ENCODE results near the gene TADA2B. TPM values are rescaled to one million over a fixed set of nuclear protein-coding genes. Genes with fewer than 3 reads are reported as not detected.

The TADA2B gene
- total RNA-seq, 1 donor from 2014 or later = 19.8 TPM

DNA sequence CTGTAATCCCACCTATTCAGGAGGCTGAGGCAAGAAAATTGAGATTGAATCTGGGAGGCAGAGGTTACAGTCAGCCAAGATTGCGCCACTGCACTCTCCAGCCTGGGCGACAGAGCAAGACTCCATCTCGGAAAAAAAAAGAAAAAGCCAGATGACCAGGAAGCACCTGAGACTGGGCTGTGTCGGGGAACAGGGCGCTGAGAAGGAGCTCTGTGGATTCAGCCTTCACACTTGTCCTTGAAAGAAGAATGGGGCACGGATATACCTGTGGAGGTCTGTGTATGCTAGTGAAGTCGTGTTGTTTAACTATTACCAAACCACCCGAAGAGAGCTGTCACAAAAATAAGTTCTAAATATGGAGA lies 39.3 kb upstream of the TADA2B start:
- Histone ChIP-seq H4K20me1 (ENCODE audit: insufficient read depth, low read length) (peaks cover 44% of the 10 kb centered on the region), H3K9me3 (ENCODE audit: insufficient read depth, low read depth, low read length) (no peaks in the 10 kb centered on the region), H3K4me3 (ENCODE audit: insufficient read depth, low read depth, low read length) (no peak overlapping the region), H3K9ac (ENCODE audit: low read length) (no peak overlapping the region), H3K4me2 (ENCODE audit: low read length) (no peak overlapping the region), H3K36me3 (ENCODE audit: insufficient read depth, low read length) (peaks cover 22% of the 10 kb centered on the region), H3K27ac (ENCODE audit: low read depth, low read length) (no peak overlapping the region), H3K27me3 (ENCODE audit: insufficient read depth, low read length) (no peaks in the 10 kb centered on the region), H3K4me1 (ENCODE audit: insufficient read depth, low read length) (peaks cover 5% of the 10 kb centered on the region), H2AFZ (ENCODE audit: low read depth, low read length) (no peak overlapping the region), H3K79me2 (ENCODE audit: insufficient read depth, low read length) (no peaks in the 10 kb centered on the region)
- Mint-ChIP-seq H3K4me3 (ENCODE audit: unreplicated experiment) (no peak overlapping the region), H3K36me3 (ENCODE audit: low read depth, unreplicated experiment) (peaks cover 20% of the 10 kb centered on the region), H3K4me1 (ENCODE audit: low read depth, unreplicated experiment) (peaks cover 9% of the 10 kb centered on the region), H3K27ac (ENCODE audit: unreplicated experiment) (no peak overlapping the region), H3K9me3 (ENCODE audit: unreplicated experiment) (peaks cover 2% of the 10 kb centered on the region), H3K27me3 (ENCODE audit: low read depth, unreplicated experiment) (no peaks in the 10 kb centered on the region)
- TF ChIP-seq EZH2 (IDR thresholded peaks at IDR 0.05; ENCODE audit: insufficient read depth, low read length) = no peak
- TF ChIP-seq, protein P1, sequence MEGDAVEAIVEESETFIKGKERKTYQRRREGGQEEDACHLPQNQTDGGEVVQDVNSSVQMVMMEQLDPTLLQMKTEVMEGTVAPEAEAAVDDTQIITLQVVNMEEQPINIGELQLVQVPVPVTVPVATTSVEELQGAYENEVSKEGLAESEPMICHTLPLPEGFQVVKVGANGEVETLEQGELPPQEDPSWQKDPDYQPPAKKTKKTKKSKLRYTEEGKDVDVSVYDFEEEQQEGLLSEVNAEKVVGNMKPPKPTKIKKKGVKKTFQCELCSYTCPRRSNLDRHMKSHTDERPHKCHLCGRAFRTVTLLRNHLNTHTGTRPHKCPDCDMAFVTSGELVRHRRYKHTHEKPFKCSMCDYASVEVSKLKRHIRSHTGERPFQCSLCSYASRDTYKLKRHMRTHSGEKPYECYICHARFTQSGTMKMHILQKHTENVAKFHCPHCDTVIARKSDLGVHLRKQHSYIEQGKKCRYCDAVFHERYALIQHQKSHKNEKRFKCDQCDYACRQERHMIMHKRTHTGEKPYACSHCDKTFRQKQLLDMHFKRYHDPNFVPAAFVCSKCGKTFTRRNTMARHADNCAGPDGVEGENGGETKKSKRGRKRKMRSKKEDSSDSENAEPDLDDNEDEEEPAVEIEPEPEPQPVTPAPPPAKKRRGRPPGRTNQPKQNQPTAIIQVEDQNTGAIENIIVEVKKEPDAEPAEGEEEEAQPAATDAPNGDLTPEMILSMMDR (IDR thresholded peaks at IDR 0.05; ENCODE audit: insufficient read depth, low read depth, low read length) = no peak
- no peak for DNase-seq (ENCODE audit: low read depth)
- FAIRE-seq = no peak

DNA sequence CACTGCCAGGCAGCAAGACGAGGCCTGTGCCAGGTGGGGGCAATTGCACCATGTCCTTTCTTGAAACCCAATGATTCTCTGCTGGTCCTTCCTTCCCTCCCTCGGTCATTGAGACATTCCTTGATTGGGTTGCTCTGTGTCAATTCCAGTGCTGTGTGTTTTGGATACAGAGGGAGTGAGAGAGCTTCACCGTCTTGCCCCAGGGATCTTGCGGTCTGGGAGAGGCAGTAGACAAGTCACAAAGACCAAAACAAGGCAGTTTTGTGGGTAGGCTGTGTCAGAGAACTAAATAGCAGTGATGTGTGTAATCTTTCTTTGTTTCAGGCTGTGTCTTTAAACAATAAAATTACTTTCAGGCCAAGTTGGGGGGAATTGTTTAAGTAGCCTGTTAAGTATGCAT lies 38.8 kb upstream of the TADA2B start:
- H3K9ac ChIP-seq (ENCODE audit: low read length) = no peak overlapping the region
- H2AFZ ChIP-seq (ENCODE audit: low read depth, low read length) = no peak overlapping the region
- Mint-ChIP-seq H3K4me1 (ENCODE audit: low read depth, unreplicated experiment) (peaks cover 8% of the 10 kb centered on the region), H3K4me3 (ENCODE audit: unreplicated experiment) (no peak overlapping the region), H3K36me3 (ENCODE audit: low read depth, unreplicated experiment) (peaks cover 15% of the 10 kb centered on the region), H3K27me3 (ENCODE audit: low read depth, unreplicated experiment) (no peaks in the 10 kb centered on the region), H3K9me3 (ENCODE audit: unreplicated experiment) (peaks cover 2% of the 10 kb centered on the region), H3K27ac (ENCODE audit: unreplicated experiment) (peak overlapping the region; percentile 82)
- H3K4me2 ChIP-seq (ENCODE audit: low read length) = peak overlapping the region; percentile 16
- peaks cover 46% of the 10 kb centered on the region for H4K20me1 ChIP-seq (ENCODE audit: insufficient read depth, low read length)
- peaks cover 5% of the 10 kb centered on the region for H3K4me1 ChIP-seq (ENCODE audit: insufficient read depth, low read length)
- peaks cover 25% of the 10 kb centered on the region for H3K36me3 ChIP-seq (ENCODE audit: insufficient read depth, low read length)
- no peaks in the 10 kb centered on the region for H3K79me2 ChIP-seq (ENCODE audit: insufficient read depth, low read length)
- FAIRE-seq = no peak
- H3K9me3 ChIP-seq (ENCODE audit: insufficient read depth, low read depth, low read length) = no peaks in the 10 kb centered on the region
- H3K4me3 ChIP-seq (ENCODE audit: insufficient read depth, low read depth, low read length) = no peak overlapping the region
- H3K27ac ChIP-seq (ENCODE audit: low read depth, low read length) = peak overlapping the region; percentile 4
- DNase-seq (ENCODE audit: low read depth) = peak; percentile 66
- H3K27me3 ChIP-seq (ENCODE audit: insufficient read depth, low read length) = no peaks in the 10 kb centered on the region
- TF ChIP-seq, protein P1 (IDR thresholded peaks at IDR 0.05; ENCODE audit: insufficient read depth, low read depth, low read length) = no peak
- TF ChIP-seq EZH2 (IDR thresholded peaks at IDR 0.05; ENCODE audit: insufficient read depth, low read length) = no peak

DNA sequence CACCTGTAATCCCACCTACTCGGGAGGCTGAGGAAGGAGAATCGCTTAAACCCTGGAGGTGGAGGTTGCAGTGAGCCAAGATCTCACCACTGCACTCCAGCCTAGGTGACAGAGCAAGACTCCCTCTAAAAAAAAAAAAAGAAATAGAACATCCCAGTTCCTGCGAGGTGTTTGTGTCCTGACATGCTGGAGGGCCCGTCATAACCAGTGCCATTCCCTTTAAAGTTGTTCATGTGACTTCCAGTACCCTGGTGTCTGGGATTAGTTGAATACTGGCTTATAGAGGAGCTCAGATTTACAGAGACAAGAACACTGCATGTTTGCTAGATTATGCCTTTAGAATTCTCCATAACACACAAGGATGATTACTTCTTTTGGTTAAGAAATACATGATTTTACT lies 37.6 kb upstream of the TADA2B start:
- Mint-ChIP-seq H3K27ac (ENCODE audit: unreplicated experiment) (no peak overlapping the region), H3K27me3 (ENCODE audit: low read depth, unreplicated experiment) (no peaks in the 10 kb centered on the region), H3K9me3 (ENCODE audit: unreplicated experiment) (peaks cover 2% of the 10 kb centered on the region), H3K36me3 (ENCODE audit: low read depth, unreplicated experiment) (peaks cover 17% of the 10 kb centered on the region), H3K4me3 (ENCODE audit: unreplicated experiment) (no peak overlapping the region), H3K4me1 (ENCODE audit: low read depth, unreplicated experiment) (peaks cover 8% of the 10 kb centered on the region)
- Histone ChIP-seq H3K27ac (ENCODE audit: low read depth, low read length) (no peak overlapping the region), H3K4me2 (ENCODE audit: low read length) (no peak overlapping the region), H2AFZ (ENCODE audit: low read depth, low read length) (no peak overlapping the region), H3K9me3 (ENCODE audit: insufficient read depth, low read depth, low read length) (no peaks in the 10 kb centered on the region), H3K9ac (ENCODE audit: low read length) (no peak overlapping the region), H3K4me1 (ENCODE audit: insufficient read depth, low read length) (peaks cover 5% of the 10 kb centered on the region), H3K36me3 (ENCODE audit: insufficient read depth, low read length) (peaks cover 23% of the 10 kb centered on the region), H3K4me3 (ENCODE audit: insufficient read depth, low read depth, low read length) (no peak overlapping the region), H3K27me3 (ENCODE audit: insufficient read depth, low read length) (no peaks in the 10 kb centered on the region), H3K79me2 (ENCODE audit: insufficient read depth, low read length) (no peaks in the 10 kb centered on the region), H4K20me1 (ENCODE audit: insufficient read depth, low read length) (peaks cover 46% of the 10 kb centered on the region)
- DNase-seq (ENCODE audit: low read depth) (no peak), FAIRE-seq (no peak)
- no peak for TF ChIP-seq EZH2 (IDR thresholded peaks at IDR 0.05; ENCODE audit: insufficient read depth, low read length)
- TF ChIP-seq, protein P1 (IDR thresholded peaks at IDR 0.05; ENCODE audit: insufficient read depth, low read depth, low read length) = no peak

All from astrocyte (in vitro differentiated cells and primary cell).